H1 (cell line): Measurements from ENCODE around the gene HOXD11. TPM values are rescaled to one million over a fixed set of nuclear protein-coding genes. Genes with fewer than 3 reads are reported as not detected.

Source experiments
- CTCF ChIA-PET: fragments of 300-600 bp; sonication (Branson Sonifier 250); formaldehyde crosslinking; loops from one replicate; lab custom pipeline; 2021; ENCODE audit not compliant: partially characterized antibody; lab: Charles Lee
- POLR2A ChIA-PET: fragments of 300-600 bp; sonication (Branson Sonifier 250); formaldehyde crosslinking; loops from one replicate; lab custom pipeline; 2021; ENCODE audit warnings: inconsistent platforms; ENCODE audit not compliant: partially characterized antibody; lab: Charles Lee
- DNase-seq, 2 experiments: peaks; one replicate each; pipeline versions ENCODE4 v3.0.0 to v3.0.0-alpha.2; 2010 to 2022; ENCODE audit warnings: low spot score in 2 of 2, low read depth in 1 of 2, mixed read lengths in 1 of 2
- FAIRE-seq: peaks from 2 replicates; lab custom pipeline; 2011; peaks lifted over from hg19 to GRCh38; lab: Jason Lieb, UNC
- H2AFZ ChIP-seq: 2 replicates; pipeline ENCODE4 v1.8.1; 2012; ENCODE audit warnings: low read length, inconsistent platforms
- H2AK5ac ChIP-seq: 2 replicates; pipeline ENCODE4 v1.6.1; 2013; ENCODE audit warnings: low read depth, low read length
- H2BK120ac ChIP-seq: replicated peaks from 2 replicates; pipeline ENCODE3; 2013; ENCODE audit warnings: low read depth, low read length, inconsistent platforms
- H2BK12ac ChIP-seq: 2 replicates; pipeline ENCODE4 v1.6.1; 2013; ENCODE audit warnings: low read depth, low read length
- H2BK15ac ChIP-seq: 2 replicates; pipeline ENCODE4 v1.6.1; 2013; ENCODE audit warnings: low read length
- H2BK20ac ChIP-seq: 2 replicates; pipeline ENCODE4 v1.6.1; 2013; ENCODE audit warnings: low read length
- H2BK5ac ChIP-seq: 2 replicates; pipeline ENCODE4 v1.6.1; 2013; ENCODE audit warnings: low read depth, low read length
- H3K14ac ChIP-seq: 2 replicates; pipeline ENCODE4 v1.6.1; 2013; ENCODE audit warnings: inconsistent platforms; ENCODE audit not compliant: insufficient read length
- H3K18ac ChIP-seq: 2 replicates; pipeline ENCODE4 v1.6.1; 2013; ENCODE audit warnings: low read length; ENCODE audit errors: extremely low read depth
- H3K23ac ChIP-seq: 2 replicates; pipeline ENCODE4 v1.6.1; 2013; ENCODE audit warnings: inconsistent platforms; ENCODE audit not compliant: insufficient read length
- H3K23me2 ChIP-seq: 2 replicates; pipeline ENCODE4 v1.6.1; 2013; ENCODE audit warnings: low read depth, low read length
- H3K27ac ChIP-seq: 2 replicates; pipeline ENCODE4 v1.6.1; 2011; ENCODE audit warnings: low read depth, low read length, inconsistent platforms
- H3K27me3 ChIP-seq, 4 experiments: replicated peaks in 1 of 4; 1 replicate in 1 of 4; 2 replicates in 3 of 4; pipeline versions ENCODE4 v1.6.1 to v1.8.1; 2011 to 2013; ENCODE audit warnings: low read length in 3 of 4, mild to moderate bottlenecking in 3 of 4, inconsistent platforms in 2 of 4, mixed read lengths in 2 of 4, moderate library complexity in 1 of 4; ENCODE audit not compliant: control insufficient read depth in 3 of 4, insufficient read depth in 3 of 4; ENCODE audit errors: extremely low read depth in 1 of 4
- H3K36me3 ChIP-seq, 4 experiments: 2 replicates each; pipeline versions ENCODE4 v1.6.1 to v1.8.1; 2011 to 2013; ENCODE audit warnings: mild to moderate bottlenecking in 4 of 4, low read length in 3 of 4, moderate library complexity in 2 of 4, control low read depth in 1 of 4, inconsistent platforms in 1 of 4; ENCODE audit not compliant: insufficient read depth in 4 of 4, control insufficient read depth in 2 of 4
- H3K4ac ChIP-seq: replicated peaks from 2 replicates; pipeline ENCODE3; 2013; ENCODE audit warnings: low read length, low read depth, mixed read lengths, inconsistent platforms; ENCODE audit not compliant: insufficient read length
- H3K4me1 ChIP-seq, 4 experiments: replicated peaks in 1 of 4; 1 replicate in 1 of 4; 2 replicates in 3 of 4; pipeline versions ENCODE4 v1.6.1 to v1.8.1; 2011 to 2013; ENCODE audit warnings: low read length in 3 of 4, inconsistent platforms in 2 of 4, mixed read lengths in 1 of 4; ENCODE audit not compliant: insufficient read depth in 4 of 4, control insufficient read depth in 3 of 4
- H3K4me2 ChIP-seq, 2 experiments: 2 replicates each; pipeline versions ENCODE4 v1.6.1 to v1.8.1; 2011 to 2013; ENCODE audit warnings: low read depth in 2 of 2, low read length in 2 of 2, control low read depth in 1 of 2, inconsistent platforms in 1 of 2, mild to moderate bottlenecking in 1 of 2; ENCODE audit not compliant: insufficient read depth in 1 of 2
- H3K4me3 ChIP-seq, 4 experiments: fragments of 200-600, 300-600 bp in 1 of 4; sonication (generic), shearing (Covaris generic), sonication (Bioruptor Twin) in 1 of 4; 2 replicates each; pipeline versions ENCODE4 v1.5.1 to v1.8.1; 2011 to 2016; ENCODE audit warnings: low read length in 4 of 4, low read depth in 3 of 4, control low read depth in 2 of 4, inconsistent platforms in 2 of 4, mild to moderate bottlenecking in 2 of 4, mixed read lengths in 1 of 4, moderate library complexity in 1 of 4; ENCODE audit not compliant: insufficient read depth in 2 of 4; ENCODE audit errors: extremely low read depth in 1 of 4
- H3K56ac ChIP-seq: replicated peaks from 2 replicates; pipeline ENCODE3; 2013; ENCODE audit warnings: low read depth, mild to moderate bottlenecking, mixed read lengths, low read length, inconsistent platforms; ENCODE audit not compliant: insufficient read length
- H3K79me1 ChIP-seq: 2 replicates; pipeline ENCODE4 v1.6.1; 2013; ENCODE audit warnings: low read depth, low read length, control low read depth
- H3K79me2 ChIP-seq, 2 experiments: 2 replicates each; pipeline versions ENCODE4 v1.6.1 to v1.8.1; 2012 to 2013; ENCODE audit warnings: low read length in 2 of 2, mild to moderate bottlenecking in 2 of 2, inconsistent platforms in 1 of 2; ENCODE audit not compliant: insufficient read depth in 2 of 2, control insufficient read depth in 1 of 2
- H3K9ac ChIP-seq, 4 experiments: replicated peaks in 1 of 4; 1 replicate in 1 of 4; 2 replicates in 3 of 4; pipeline versions ENCODE4 v1.6.1 to v1.8.1; 2011 to 2013; ENCODE audit warnings: low read depth in 3 of 4, low read length in 3 of 4, control low read depth in 2 of 4, mild to moderate bottlenecking in 2 of 4, moderate library complexity in 2 of 4, inconsistent platforms in 1 of 4; ENCODE audit errors: extremely low read depth in 1 of 4
- H3K9me3 ChIP-seq, 2 experiments: 2 replicates each; pipeline versions ENCODE4 v1.6.1 to v1.8.1; 2012 to 2013; ENCODE audit warnings: mild to moderate bottlenecking in 2 of 2, moderate library complexity in 2 of 2, control low read depth in 1 of 2, inconsistent platforms in 1 of 2, low read depth in 1 of 2, low read length in 1 of 2, mixed read lengths in 1 of 2; ENCODE audit not compliant: insufficient read depth in 2 of 2
- H4K20me1 ChIP-seq, 2 experiments: replicated peaks in 1 of 2; 2 replicates each; pipeline versions ENCODE3 to v1.8.1; 2011 to 2013; ENCODE audit warnings: inconsistent platforms in 2 of 2, low read length in 2 of 2, mild to moderate bottlenecking in 1 of 2; ENCODE audit not compliant: insufficient read depth in 2 of 2, control insufficient read depth in 1 of 2
- H4K5ac ChIP-seq: 2 replicates; pipeline ENCODE4 v1.6.1; 2013; ENCODE audit warnings: low read length, low read depth, mixed read lengths, inconsistent platforms; ENCODE audit not compliant: insufficient read length
- H4K8ac ChIP-seq: 2 replicates; pipeline ENCODE4 v1.8.0; 2013; ENCODE audit warnings: mild to moderate bottlenecking, moderate library complexity, low read length, inconsistent platforms; ENCODE audit not compliant: insufficient read depth; ENCODE audit errors: extremely low read depth
- H4K91ac ChIP-seq: replicated peaks from 2 replicates; pipeline ENCODE3; 2013; ENCODE audit warnings: low read length, mixed read lengths, inconsistent platforms; ENCODE audit not compliant: insufficient read length
- RNF2 ChIP-seq: fragments of 200-900, 300-1000 bp; sonication (generic); IDR thresholded peaks from 2 replicates; pipeline ENCODE4 v1.7.1; 2016; ENCODE audit warnings: borderline replicate concordance, low read depth, mild to moderate bottlenecking, antibody characterized with exemption, low read length; ENCODE audit not compliant: poor library complexity, severe bottlenecking; ENCODE audit errors: missing control alignments
- WGBS, 2 experiments: shearing (Covaris generic) in 1 of 2; methylation state at CpG; one replicate each; pipeline versions ENCODE4 v1.1.6 to v1.1.7; 2013 to 2015; ENCODE audit warnings: low lambda C conversion rate in 2 of 2, mixed read lengths in 2 of 2, inconsistent platforms in 1 of 2, low coverage in 1 of 2, missing lambda C conversion rate in 1 of 2; ENCODE audit not compliant: insufficient replicate concordance in 2 of 2, insufficient coverage in 1 of 2, insufficient read length in 1 of 2; ENCODE audit errors: extremely low coverage in 1 of 2, missing lambda C conversion rate in 1 of 2; 5-methylcytosine and 5-hydroxymethylcytosine counted together
- polyA plus RNA-seq, 7 experiments: library from polyadenylated mRNA; depleted of rRNA in 3 of 7; stranded (reverse) in 5 of 7; unstranded in 2 of 7; fragments of >200 nt in 5 of 7; fragments of 200-250 nt in 2 of 7; gene quantifications; 1 replicate in 5 of 7; 2 replicates in 1 of 7; 4 replicates in 1 of 7; pipeline versions ENCODE4 v1.2.1 to v1.2.3, GENCODE V29; 2011 to 2013; ENCODE audit warnings: missing spikeins in 2 of 7, mixed read lengths in 2 of 7
- total RNA-seq: library from RNA; stranded (reverse); fragmentation: NEBNext Ultra II Directional; extraction: Animal tissue kit (Norgen Biotek cat#: 25700); gene quantifications from 2 replicates; pipeline ENCODE4 v1.2.1, GENCODE V29; 2021

Gene HOXD11
- total and polyA plus RNA-seq, 2 of the 8 experiments (the other 6 are each of a cell fraction or from before 2014, with no cell fraction given): not detected

GRCh38 chr2:176111846-176112374 lies 4.8 kb downstream of the HOXD11 start:
- no peak overlapping the region for H2AFZ ChIP-seq
- no peak overlapping the region for H2BK5ac ChIP-seq
- H3K14ac ChIP-seq: no peak overlapping the region
- H2AK5ac ChIP-seq: no peak overlapping the region
- 15% methylated on average over 28 of the region's 29 CpGs; no CpG with 5 or more reads in 1 of the 2 experiments for WGBS, 2 experiments
- no peak overlapping the region for H3K27ac ChIP-seq
- ChIA-PET POLR2A (no interaction called here), CTCF (interaction anchor here (0.6 to 5.4 kb wide), 16 partner anchors 9 to 1116 kb away, joined by 3 to 42 read pairs (median 4); partner anchors contain the start of genes EVX2 and HOXD9)
- no peak overlapping the region for H2BK20ac ChIP-seq
- H3K56ac ChIP-seq: no peak overlapping the region
- peak overlapping the region; percentile 75; the same call in 1 of the 2 replicates for H2BK12ac ChIP-seq
- H4K8ac ChIP-seq: no peak overlapping the region
- no peak overlapping the region for H3K4me3 ChIP-seq
- H3K9ac ChIP-seq: no peak overlapping the region
- no peak overlapping the region for H2BK120ac ChIP-seq
- no peak overlapping the region for H4K91ac ChIP-seq
- H4K5ac ChIP-seq: no peak overlapping the region
- peaks cover 0 to 11% (median 0%) of the 10 kb centered on the region in 4 experiments; a peak in 1 of 8 replicates for H3K36me3 ChIP-seq
- H3K4ac ChIP-seq: no peak overlapping the region
- no peak overlapping the region for H3K18ac ChIP-seq
- DNase-seq (no peak), FAIRE-seq (no peak)
- H3K4me2 ChIP-seq: no peak overlapping the region
- H3K23ac ChIP-seq: no peak overlapping the region
- peaks cover 96 to 99% (median 98%) of the 10 kb centered on the region in 4 experiments for H3K27me3 ChIP-seq
- H4K20me1 ChIP-seq: peaks cover 19 to 31% of the 10 kb centered on the region in 2 experiments
- no peaks in the 10 kb centered on the region for H3K23me2 ChIP-seq
- peaks cover 0 to 10% (median 2%) of the 10 kb centered on the region in 4 experiments; a peak in 5 of 7 replicates for H3K4me1 ChIP-seq
- H3K79me2 ChIP-seq: no peaks in the 10 kb centered on the region
- peaks cover 0 to 10% of the 10 kb centered on the region in 2 experiments; a peak in 2 of 4 replicates for H3K9me3 ChIP-seq
- H2BK15ac ChIP-seq: no peak overlapping the region
- H3K79me1 ChIP-seq: no peaks in the 10 kb centered on the region
- TF ChIP-seq RNF2: no peak
